A673 (cell line): Measurements from ENCODE around the gene SND1.

ENCODE experiments used
- CTCF ChIP-seq: fragments of 300-800, 200-600 bp; sonication (generic); conservative IDR thresholded peaks from 2 replicates; pipeline ENCODE4 v1.5.1; 2017; ENCODE audit warnings: low read depth, mild to moderate bottlenecking, antibody characterized with exemption, low read length, moderate library complexity, mixed read lengths
- EZH2 ChIP-seq: fragments of 200-600 bp; sonication (generic); IDR thresholded peaks from 2 replicates; pipeline ENCODE4 v1.6.1; 2017; ENCODE audit warnings: borderline replicate concordance, low read depth, mild to moderate bottlenecking, mixed read lengths, antibody characterized with exemption, low read length; ENCODE audit not compliant: poor library complexity, severe bottlenecking

- TF ChIP-seq CTCF (no peak), EZH2 (no peak)
Measured at GRCh38 chr7:128014811-128015210, 362.8 kb downstream of the SND1 start.
